ENCODE data around the gene HPN. TPM values are rescaled to one million over a fixed set of nuclear protein-coding genes. Genes with fewer than 3 reads are reported as not detected.

HPN gene
- total and polyA plus RNA-seq, 2 donors (not counting 3 experiments of a cell fraction or from before 2014, with no cell fraction given) = 0.10 TPM; not detected in 1

GRCh38 chr19:35109395-35110112 is 68.0 kb downstream of the HPN start:
- H3K79me2 ChIP-seq (ENCODE audit: control insufficient read depth, insufficient read depth, low read length) = no peaks in the 10 kb centered on the region
- no peaks in the 10 kb centered on the region for H3K36me3 ChIP-seq (ENCODE audit: control insufficient read depth in 2 of 2, extremely low read depth in 1 of 2, insufficient read depth in 2 of 2, low read length in 2 of 2)
- no peak overlapping the region for H2AFZ ChIP-seq (ENCODE audit: low read depth, low read length)
- no peaks in the 10 kb centered on the region for H3K9me1 ChIP-seq (replicated peaks; ENCODE audit: control insufficient read depth, extremely low read depth, insufficient read depth, low read length)
- no peak overlapping the region for H3K27ac ChIP-seq (ENCODE audit: insufficient read depth, low read depth, low read length)
- H3K4me3 ChIP-seq (replicated peaks in 1 of 3; ENCODE audit: insufficient read depth in 1 of 3, low read depth in 1 of 3, low read length in 3 of 3) = no peak overlapping the region
- FAIRE-seq = no peak
- ChIA-PET CTCF (interaction anchor here (0.8 to 1.0 kb wide), 2 partner anchors 32 to 34 kb away, joined by 3 read pairs; partner anchors contain the start of gene FXYD7), POLR2A (no interaction called here)
- H3K4me2 ChIP-seq (ENCODE audit: insufficient read depth, low read length) = no peak overlapping the region
- no peaks in the 10 kb centered on the region for H3K9me3 ChIP-seq (replicated peaks; ENCODE audit: control insufficient read depth, insufficient read depth, low read length)
- no peak overlapping the region for H3K9ac ChIP-seq (replicated peaks; ENCODE audit: extremely low read depth, insufficient read depth, low read length)
- TF ChIP-seq MYC (IDR thresholded peaks at IDR 0.05; ENCODE audit: low read depth, low read length) (no peak), JUN (IDR thresholded peaks at IDR 0.05; ENCODE audit: borderline replicate concordance, insufficient read depth, insufficient read length, low read depth) (no peak), POLR2AphosphoS5 (IDR thresholded peaks at IDR 0.05; ENCODE audit: insufficient read depth, low read depth, low read length) (no peak), CTCF (IDR thresholded peaks at IDR 0.05; ENCODE audit: extremely low read depth in 1 of 2, insufficient read depth in 1 of 2, low read depth in 1 of 2, low read length in 2 of 2) (no peak), POLR2A (IDR thresholded peaks at IDR 0.05; ENCODE audit: low read depth, low read length) (no peak), FOS (IDR thresholded peaks at IDR 0.05; ENCODE audit: borderline replicate concordance, insufficient read depth, low read length) (no peak), GATA2 (IDR thresholded peaks at IDR 0.05; ENCODE audit: insufficient read depth, insufficient read length, low read depth, low read length) (no peak), EZH2 (IDR thresholded peaks at IDR 0.05; ENCODE audit: borderline replicate concordance, low read depth, low read length, severe bottlenecking) (no peak)
- TF ChIP-seq, protein P1, sequence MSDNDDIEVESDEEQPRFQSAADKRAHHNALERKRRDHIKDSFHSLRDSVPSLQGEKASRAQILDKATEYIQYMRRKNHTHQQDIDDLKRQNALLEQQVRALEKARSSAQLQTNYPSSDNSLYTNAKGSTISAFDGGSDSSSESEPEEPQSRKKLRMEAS (IDR thresholded peaks at IDR 0.05; ENCODE audit: insufficient read depth, insufficient read length) = no peak
- intact Hi-C loops (cut with micrococcal nuclease) (no loop called here), dilution Hi-C loops (cut with MboI; ENCODE audit: extremely low pct_ligation_motif_present, low sequenced_read_pairs) (no loop called here)
- no TSS peak for BruUV-seq (replicated peaks)
- DNase-seq (ENCODE audit: low read depth, low spot score) = no peak
- H4K20me1 ChIP-seq (replicated peaks; ENCODE audit: control insufficient read depth, extremely low read depth, insufficient read depth, low read length) = no peaks in the 10 kb centered on the region
- H3K4me1 ChIP-seq (ENCODE audit: control insufficient read depth, extremely low read depth, insufficient read depth, low read length) = no peaks in the 10 kb centered on the region
- no peaks in the 10 kb centered on the region for H3K27me3 ChIP-seq (ENCODE audit: control insufficient read depth in 2 of 2, insufficient read depth in 2 of 2, low read length in 2 of 2)
